WTC11 (cell line): ENCODE measurements around the gene LYZ. TPM values are rescaled to one million over a fixed set of nuclear protein-coding genes. Genes with fewer than 3 reads are reported as not detected.

ENCODE experiments used
- GABPB1 ChIP-seq: sonication (generic); formaldehyde crosslinking; IDR thresholded peaks from 2 replicates; pipeline ENCODE4 v1.8.1; 2023; ENCODE audit warnings: mild to moderate bottlenecking, missing genetic modification reagents
- total RNA-seq: library from RNA; stranded (reverse); gene quantifications from 3 replicates; pipeline ENCODE4 v1.2.3, GENCODE V29; 2021

LYZ gene
- total RNA-seq, 1 experiment from 2014 or later: 1.0 TPM

DNA sequence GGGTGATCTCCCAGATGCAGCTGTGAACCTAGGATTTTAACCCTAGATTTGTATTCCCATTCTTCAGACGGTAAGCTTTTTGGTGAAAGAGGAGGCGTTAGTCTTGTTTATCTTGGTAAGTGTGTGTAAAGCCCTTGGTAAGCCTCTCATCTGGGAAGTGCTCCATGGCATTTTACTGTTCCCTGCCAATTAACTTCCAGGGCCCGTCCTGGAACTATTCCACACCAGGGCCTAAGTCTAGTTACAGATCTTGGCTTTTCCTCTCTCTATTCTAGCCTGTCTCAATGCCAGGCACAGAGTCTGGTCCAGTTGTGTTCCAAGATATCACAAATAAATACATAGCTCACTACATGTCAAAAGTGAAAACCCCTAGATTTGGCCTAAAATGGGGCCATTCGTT, 53.8 kb downstream of the LYZ start (continued):
- TF ChIP-seq GABPB1 (CRISPR knock-in tag): no peak

Other genes starting within 250 kb of the LYZ start
- gene CPSF6, start 108.8 kb upstream of the LYZ start, total RNA-seq: 124 to 134 TPM (median 132 TPM) in 3 replicates
- 33.3 to 37.1 TPM (median 33.5 TPM) in 3 replicates for gene YEATS4, start 11.4 kb downstream of the LYZ start, total RNA-seq
- gene FRS2, start 122.0 kb downstream of the LYZ start, total RNA-seq: 23.7 to 26.7 TPM (median 26.1 TPM) in 3 replicates
- 297 to 342 TPM (median 301 TPM) in 3 replicates for gene CCT2, start 237.1 kb downstream of the LYZ start, total RNA-seq